NCI-H2171 treated with DMSO at 0.1 percent for 48 hours (cell line): ENCODE data around the gene OGDH.
"Not testable (repeated sequence)": the region's sequence is repeated elsewhere in the genome, so short reads cannot be mapped to it uniquely, and the experiment has no call there.

Experiments used
- DNase-seq: peaks from one replicate; lab custom pipeline; 2025; lab: John Stamatoyannopoulos, UW

The OGDH gene

DNA sequence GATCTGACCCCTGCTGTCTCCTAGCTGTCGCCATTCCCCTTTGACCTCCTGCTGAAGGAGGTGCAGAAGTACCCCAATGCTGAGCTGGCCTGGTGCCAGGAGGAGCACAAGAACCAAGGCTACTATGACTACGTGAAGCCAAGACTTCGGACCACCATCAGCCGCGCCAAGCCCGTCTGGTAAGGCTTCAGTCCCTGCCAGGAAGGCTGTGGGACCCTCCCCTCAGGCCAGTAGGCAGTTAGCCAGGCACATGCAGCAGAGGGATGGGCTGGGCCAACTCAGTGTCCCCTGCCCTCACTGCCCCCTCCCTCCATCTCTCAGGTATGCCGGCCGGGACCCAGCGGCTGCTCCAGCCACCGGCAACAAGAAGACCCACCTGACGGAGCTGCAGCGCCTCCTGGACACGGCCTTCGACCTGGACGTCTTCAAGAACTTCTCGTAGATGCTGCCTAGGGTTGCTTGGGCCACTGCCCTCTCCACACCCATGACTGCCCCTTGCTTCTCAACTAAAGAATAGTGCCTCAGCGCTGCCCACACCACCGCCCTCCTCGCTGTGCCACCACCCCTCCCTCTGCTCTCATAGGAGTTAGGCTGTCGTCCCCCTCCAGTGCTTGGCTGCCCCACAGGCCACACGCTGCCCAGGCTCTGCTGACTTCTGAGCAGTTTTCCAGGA, 101.3 kb downstream of the OGDH start:
- DNase-seq, result no peak

DNA sequence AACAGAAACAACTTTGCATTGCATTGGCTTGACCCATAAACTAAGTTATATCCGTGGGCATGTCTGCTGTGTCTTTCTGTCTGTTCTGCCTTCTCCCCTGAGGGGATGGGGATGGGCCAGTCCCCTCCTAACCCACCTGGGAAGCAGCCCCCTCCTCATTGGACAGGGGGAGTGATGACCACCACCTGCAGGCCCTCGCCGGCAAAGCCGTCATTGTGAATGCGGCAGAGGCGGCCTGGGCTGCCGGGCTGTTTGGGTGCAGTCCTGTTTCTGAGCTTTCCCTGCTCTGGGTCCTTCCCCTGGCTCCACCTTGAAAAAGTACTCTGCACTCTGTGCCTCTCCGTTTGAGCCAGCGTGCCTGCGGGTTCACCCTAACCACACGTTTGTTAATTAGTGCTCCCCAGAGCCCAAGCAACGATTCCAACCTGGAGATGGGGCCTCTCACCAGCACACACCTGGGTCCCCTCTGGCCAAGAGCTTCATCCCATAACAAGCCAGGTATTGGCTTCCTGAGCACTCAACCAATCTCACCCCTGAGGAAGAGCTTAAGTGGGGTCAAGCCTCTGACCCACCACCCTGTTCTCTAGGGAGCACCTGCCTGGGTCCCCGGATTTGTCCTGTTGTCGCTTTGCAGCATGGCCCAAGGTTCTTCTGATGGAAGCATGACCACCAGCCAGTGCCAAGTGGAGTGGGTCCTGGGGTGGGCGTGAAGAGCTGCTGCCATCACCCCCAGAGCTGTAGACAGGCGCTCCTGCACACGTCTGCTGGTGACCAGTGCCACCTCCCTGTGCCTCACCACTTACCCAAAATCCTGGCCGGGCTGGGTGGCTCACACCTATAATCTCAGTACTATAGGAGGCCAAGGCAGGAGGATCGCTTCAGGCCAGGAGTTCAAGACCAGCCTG, 102.8 kb downstream of the OGDH start:
- no peak for DNase-seq

DNA sequence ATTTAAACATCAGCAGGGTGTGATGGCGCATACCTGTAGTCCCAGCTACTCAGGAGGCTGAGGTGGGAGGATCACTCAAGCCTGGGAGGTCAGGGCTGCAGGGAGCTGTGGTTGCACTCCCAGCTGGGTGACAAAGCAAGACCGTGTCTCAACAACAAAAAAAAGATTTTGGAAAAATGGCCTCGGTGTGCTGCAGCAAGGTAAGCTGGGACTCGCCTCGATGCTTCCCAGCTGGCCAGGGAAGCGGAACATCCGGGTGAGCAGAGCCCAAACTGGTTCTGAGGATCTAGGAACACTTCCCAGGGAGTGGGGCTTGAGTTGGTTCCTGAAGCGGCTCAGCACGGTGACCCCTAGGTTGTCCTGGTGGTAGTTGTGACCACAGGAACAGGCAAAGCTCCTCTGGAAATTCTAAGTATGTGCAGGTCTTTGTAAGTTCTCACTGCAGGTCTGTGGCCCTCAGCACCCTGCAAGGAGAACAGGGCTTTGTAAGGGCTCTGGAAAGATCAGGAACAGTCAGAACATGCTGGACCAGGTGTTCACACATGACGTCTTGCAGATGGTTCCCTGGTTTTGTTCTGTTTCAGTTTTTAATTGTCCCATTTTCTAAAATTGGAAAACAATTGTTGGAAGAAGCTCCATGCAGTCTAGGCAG, 103.6 kb downstream of the OGDH start:
- no peak for DNase-seq

DNA sequence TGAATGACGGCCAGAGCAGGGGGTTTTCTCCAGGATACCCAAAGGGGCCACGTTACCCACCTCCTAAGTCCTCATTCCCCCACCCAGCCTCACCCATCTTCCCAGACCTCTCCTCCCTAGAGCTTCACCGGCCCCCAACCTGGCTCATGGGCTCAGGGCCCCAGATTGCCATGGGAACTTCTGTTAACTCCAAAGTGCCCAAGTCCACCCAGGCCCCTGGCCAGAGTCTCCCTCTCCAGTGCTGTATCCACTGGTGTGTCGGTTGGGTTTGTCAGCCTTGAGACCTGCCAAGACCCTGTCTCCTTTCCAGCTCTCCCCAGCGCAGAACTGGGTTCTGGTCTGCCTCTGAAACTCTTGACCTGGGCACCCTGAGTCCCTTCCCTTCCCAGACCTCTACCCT, 105.1 kb downstream of the OGDH start:
- DNase-seq, result no peak

DNA sequence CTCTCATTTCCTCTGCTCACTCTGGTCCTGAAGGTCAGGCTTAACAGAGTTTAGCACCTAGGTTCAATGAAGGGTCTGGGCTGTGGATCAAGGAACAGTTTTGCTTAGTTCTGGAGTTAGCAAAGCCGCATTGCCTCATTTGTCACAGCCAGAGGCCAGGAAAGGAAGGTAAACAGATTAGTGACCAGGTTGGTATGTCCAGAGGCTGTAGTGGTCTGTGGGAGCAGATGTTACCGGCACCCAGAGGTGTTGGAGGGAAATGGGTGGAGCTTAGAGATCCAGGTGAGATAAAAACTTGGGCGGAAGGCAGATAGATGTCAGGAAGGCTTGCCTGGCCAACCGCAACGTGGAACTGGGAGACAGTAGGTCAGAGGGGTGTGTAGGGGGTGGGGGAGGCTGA, 105.6 kb downstream of the OGDH start:
- no peak for DNase-seq

DNA sequence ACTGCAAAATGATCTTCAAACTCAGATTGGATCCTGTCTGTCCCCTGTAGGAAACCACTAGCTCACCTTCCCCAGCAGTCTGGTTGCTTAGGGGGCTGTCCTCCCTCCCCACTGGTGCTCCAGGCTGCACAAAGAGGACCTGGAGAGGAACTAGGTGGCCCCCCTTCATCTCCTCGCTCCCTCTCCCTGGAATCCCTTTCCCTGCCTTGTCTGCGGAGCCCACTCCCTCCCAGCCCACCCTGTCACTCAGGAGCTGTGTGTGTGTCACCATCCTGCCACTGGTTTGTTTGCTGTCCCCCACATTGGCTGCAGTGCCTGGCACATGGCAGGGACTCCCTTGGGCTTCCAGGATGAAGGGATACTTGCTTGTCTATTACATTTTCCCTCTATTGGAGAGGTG, 106.7 kb downstream of the OGDH start:
- DNase-seq, result no peak

DNA sequence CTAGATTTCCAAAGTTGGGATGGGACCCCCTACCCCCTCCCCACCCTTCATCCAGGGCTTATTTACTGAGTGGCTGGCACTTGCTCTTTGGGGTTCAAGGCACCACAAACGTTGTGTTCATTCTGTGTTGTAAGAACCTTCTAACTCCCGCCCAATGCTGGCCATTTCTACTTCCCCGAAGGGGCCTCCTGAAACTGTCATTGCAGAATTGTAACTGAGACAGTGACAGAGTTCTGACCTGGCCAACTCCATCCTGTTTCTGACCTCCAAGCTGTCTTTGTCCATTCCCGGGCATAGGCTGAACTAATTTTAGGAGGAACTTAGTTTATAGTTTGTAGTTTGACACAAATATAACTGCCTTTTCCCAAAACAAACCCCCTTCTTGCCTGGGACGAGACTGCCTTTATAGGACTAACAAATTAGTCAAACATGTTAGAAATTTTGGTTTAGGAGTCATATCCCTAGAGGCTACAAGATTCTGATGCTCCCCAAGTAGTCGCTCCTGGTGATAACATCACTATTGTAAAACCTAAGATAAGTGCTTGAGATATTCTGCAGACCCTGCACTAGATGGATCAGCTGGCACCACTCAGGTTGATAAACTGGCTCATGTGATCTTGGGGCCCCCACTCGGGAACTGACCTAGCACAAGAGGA, 107.4 kb downstream of the OGDH start:
- DNase-seq, result no peak

DNA sequence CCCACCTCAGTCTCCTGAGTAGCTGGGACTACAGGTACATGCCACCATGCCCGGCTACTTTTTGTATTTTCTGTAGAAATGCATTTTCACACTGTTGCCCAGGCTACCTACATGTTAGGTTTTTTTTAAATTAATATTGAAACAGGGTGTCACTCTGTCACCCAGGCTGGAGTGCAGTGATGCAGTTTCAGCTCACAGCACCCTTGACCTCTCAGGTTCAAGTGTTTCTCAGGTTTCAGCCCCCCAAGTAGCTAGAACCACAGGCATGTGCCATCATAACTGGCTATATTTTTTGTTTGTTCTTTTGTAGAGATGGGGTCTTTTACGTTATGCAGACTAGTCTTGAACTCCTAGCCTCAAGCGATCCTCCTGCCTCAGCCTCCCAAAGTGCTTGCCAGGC, 109.8 kb downstream of the OGDH start:
- DNase-seq, result no peak

DNA sequence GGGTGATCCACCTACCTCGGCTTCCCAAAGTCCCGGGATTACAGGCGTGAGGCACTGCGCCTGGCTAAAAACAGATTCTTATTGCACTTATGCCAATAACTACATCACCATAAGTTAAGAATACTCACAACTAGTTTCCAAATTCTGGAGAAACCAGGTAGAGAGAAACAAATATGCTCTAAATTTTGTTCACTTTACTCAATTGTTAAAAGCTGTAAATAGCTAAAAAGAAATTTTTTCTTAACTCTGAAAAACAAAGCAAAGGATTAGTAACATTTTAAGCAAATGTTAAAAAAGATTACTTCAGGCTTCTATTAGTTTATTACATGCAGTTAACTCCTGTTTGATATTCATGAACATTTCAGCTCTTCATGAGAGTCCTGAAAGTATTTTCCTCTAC, 113.9 kb downstream of the OGDH start:
- DNase-seq, result no peak

DNA sequence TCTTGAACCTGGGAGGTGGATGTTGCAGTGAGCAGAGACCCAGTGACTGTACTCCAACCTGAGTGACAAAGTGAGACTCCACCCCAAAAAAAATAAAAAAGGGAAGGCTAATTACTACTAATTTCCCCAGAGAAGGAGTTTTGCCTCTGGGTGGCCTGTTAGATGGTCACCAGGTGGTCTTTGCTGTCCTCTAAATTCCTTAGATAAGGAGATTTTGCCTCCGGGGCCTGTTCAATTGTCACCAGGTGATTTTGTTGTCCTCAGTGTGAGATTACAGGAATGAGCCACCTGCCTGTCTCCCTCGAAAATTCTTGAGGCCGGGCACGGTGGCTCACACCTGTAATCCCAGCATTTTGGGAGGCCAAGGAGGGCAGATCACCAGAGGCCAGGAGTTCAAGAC, 117.8 kb downstream of the OGDH start:
- DNase-seq, result no peak

DNA sequence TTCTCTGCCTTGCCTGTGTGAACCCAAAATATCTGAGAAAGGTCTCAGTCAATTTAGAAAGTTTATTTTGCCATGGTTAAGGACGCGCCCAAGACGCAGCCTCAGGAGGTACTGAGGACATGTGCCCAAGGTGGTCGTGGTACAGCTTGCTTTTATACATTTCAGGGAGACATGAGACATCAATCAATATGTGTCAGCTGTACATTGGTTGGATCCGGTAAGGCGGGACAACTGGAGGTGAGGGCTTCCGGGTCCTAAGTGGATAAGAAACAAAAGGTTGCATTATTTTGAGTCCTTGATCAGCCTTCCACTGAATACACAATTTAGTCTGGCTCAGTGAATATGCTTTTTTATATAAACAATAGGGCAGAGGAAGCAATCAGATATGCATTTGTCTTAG, 119.8 kb downstream of the OGDH start:
- DNase-seq, result not testable (repeated sequence)

DNA sequence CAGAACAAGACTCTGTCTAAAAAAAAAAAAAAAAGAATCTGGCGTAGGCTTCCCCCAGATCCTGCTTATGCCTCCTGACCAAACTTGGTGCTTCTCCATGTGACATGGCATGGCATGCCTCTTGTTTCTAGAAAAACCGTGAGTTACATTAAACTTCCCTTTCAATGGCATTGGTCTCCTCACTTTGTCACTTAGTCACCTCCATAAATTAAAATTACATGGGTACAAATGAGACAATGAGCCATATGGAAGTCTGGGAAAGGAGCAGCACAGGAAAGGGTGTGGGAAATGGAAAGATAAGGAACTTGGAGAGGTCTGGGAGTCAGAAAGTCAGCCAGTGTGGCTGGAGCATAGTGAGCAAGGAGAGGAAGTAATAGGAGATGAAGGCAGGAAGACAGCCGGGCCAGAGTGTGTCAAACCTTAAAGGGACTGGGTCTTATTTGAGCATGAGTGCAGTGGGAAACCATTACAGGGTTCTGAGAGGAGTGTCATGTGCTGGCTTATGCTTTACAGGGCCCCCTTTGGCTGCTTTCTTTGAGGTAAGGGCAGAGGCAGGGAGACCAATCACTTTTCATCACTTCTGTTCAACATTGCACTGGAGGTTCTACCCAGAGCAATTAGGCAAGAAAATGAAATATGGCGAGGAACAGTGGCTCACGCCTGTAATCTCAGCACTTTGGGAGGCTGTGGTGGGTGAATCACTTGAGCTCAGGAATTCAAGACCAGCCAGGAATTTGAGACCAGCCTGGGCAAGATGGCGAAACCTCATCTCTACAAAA, 120.9 kb downstream of the OGDH start:
- DNase-seq, result no peak

DNA sequence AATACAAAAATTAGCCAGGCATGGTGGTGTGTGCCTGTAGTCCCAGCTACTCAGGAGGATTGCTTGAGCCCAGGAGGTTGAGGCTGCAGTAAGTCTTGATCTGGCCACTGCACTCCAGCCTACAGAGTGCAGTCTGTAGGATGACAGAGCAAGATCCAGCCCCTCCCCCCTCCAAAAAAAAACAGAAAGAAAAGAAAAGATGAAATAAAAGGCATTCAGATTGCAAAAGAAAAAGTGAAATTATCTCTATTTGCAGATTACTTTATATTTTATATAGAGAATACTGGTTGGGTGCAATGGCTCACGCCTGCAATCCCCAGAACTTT, 121.5 kb downstream of the OGDH start:
- DNase-seq, result no peak

DNA sequence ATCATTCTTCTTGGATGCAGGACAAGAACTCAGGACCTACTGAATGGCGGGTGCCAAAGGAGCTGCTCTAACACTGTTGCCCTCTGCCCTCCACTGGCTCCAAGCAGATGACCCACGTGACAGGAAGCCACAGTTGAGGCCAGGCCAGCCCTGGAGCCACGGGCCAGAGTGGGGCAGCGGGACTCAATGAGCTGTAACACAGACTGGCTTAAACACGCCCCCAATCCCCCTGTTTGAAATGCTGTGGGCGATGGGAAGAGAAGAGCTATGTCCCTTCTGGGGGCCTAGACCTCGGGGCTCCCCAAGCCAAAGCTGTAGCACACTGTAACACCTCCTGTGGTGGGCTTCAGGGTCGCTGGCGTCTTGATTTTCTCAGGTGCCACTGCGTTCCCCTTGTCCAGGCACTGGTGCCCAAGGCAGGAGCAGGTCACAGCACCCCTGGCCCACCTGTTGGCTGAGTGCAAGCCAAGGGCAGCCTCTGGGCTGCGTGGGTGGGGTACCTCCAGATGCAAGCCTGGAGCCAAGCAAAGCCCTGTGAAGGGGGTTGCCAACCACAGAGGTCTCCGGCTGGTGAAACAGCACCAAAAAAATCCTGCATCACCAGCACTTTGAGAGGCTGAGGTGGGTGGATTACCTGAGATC, 123.6 kb downstream of the OGDH start:
- DNase-seq, result no peak

DNA sequence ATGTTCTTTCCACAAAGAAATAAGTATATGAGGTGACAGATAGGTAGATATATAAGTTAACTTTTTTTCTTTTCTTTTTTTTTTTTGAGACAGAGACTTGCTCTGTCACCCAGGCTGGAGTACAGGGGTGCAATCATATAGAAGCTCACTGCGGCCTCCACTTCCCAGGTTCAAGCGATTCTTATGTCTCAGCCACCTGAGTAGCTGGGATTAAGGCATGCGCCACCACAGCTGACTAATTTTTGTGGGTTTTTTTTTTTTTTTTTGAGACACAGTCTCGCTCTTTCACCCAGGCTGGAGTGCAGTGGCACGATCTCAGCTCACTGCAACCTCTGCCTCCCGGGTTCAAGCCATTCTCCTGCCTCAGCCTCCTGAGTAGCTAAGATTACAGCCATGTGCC, 126.5 kb downstream of the OGDH start:
- not testable (repeated sequence) for DNase-seq

DNA sequence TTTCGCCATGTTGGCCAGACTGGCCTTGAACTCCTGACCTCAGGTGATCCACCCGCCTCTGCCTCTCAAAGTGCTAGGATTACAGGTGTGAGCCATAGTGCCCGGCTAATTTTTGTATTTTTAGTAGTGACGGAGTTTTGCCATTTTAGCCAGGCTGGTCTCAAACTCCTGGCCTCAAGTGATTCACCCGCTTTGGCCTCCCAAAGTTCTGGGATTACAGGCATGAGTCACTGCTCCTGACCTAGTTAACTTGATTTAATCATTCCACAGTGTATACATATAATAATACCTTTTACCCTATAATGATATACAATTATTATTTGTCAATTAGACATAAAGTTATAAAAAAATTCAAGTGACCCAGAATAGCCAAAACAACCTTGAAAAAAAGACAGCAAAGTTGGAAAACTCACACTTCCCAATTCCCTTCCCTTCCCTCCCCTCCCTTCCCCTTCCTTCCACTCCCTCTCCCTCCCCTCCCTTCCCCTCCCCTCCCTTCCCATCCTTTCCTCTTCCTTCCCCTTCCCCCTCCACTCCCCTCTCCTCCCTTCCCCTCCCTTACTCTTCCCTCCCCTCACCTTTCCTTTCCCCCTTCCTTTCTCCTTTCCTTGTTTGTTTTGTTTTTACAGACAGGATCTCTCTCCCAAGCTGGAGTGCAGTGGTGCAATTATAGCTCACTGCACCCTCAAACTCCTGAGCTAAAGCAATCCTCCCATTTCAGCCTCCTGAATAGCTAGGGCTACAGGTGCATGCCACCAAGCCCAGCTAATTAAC, 127.5 kb downstream of the OGDH start:
- DNase-seq, result no peak

DNA sequence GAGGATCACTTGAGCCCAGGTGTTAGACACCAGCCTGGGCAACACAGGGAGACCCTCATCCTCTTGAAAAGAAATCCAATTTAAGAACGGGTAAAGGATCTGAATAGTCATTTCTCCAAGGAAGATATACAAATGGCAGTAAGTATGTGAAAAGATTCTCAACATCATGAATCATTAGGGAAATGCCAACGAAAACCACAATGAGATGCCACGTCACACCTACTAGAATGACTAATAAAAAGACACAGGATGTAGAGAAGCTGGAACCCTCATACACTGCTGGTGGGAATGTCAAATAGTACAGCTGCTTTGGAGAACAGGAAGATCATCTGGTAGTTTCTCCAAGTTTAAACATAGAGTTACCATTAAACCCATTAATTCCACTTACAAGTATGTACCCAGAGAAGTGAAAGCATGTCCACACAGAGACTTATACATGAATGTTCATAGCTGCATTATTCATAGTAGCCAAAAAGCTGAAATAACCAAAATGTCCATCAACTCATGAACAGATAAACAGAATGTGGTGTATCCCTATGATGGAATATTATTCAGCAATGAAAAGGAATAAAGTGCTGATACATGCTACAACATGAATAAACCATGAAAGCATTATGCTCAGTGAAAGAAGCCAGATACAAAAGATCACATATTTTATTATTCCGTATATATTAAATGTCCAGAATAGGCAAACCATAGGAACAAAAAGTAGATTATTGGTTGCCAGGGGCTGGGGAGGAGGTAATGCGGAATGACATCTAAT, 129.2 kb downstream of the OGDH start:
- DNase-seq, result no peak

DNA sequence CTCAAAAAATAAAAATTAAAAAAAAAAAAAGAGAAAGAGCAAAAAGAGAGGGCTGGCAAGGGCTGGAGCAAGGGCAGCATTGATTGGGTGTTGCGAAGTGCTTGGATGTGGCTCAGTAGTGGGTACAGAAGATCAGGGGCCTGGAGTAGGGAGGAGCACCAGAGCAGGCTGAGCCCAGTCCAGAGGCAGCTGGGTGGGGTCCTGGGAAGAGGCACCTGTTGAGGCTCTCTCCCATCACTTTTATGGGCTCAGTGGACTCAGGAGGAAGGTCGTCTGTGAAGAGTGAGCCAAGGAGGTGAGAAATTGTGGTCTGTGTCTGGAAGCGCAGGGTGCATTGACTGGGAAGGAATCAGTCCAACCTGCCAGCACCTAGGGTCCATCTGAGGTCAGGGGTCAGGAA, 130.5 kb downstream of the OGDH start:
- DNase-seq, result no peak

DNA sequence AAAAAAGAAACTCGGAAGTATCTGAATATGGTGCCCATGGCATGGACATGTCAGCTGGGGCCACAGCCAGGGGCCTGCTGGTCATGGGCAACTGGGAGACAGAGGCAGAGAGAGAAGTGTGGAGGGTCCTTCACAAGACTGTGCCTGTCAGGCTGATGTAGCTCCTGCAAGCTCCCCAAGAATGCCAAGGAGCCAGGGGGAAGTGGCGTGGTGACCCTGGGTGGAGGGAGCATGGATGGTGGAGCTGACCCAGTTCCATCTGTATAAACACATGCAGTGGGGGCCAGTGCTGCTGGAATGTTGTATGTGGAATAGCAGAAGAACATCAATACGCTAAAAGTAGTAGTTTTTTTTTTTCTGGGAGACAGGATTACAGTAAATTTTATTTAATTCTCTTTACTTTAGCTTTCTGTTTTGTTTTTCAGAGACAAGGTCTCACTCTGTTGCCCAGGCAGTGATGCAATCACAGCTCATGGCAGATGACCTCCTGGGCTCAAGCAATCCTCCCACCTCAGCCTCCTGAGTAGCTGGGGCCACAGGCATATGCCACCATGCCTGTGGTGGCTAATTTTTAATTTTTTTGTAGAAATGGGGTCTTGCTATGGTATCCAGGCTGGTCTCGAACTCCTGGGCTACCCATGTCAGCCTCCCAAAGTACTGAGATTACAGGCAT, 131.8 kb downstream of the OGDH start:
- DNase-seq, result no peak
